Right cardiac atrium (tissue), 5 donors: Measurements from ENCODE around the gene PFDN1. TPM values are rescaled to one million over a fixed set of nuclear protein-coding genes. Genes with fewer than 3 reads are reported as not detected.

ENCODE experiments used
- ATAC-seq, 2 donors: fragments of 200-7000 bp; cut with Tn5 transposase; one replicate each; pipeline versions ENCODE4 v1.8.0 to v1.9.1; 2020; ENCODE audit warnings: moderate library complexity in 2 of 2, mild to moderate bottlenecking in 1 of 2
- DNase-seq, 3 donors: peaks; one replicate each; pipeline ENCODE4 v3.0.0-alpha.2; 2020
- H3K27ac ChIP-seq: one replicate; pipeline ENCODE4 v1.5.1; 2013; ENCODE audit warnings: mild to moderate bottlenecking, low read length, control low read depth, moderate library complexity
- H3K27me3 ChIP-seq: one replicate; pipeline ENCODE4 v1.6.1; 2013; ENCODE audit not compliant: control insufficient read depth, insufficient read depth
- H3K4me1 ChIP-seq: one replicate; pipeline ENCODE4 v1.6.1; 2013; ENCODE audit warnings: low read length; ENCODE audit not compliant: control insufficient read depth, insufficient read depth
- H3K4me3 ChIP-seq: one replicate; pipeline ENCODE4 v1.5.1; 2013; ENCODE audit warnings: low read length, control low read depth
- H3K9me3 ChIP-seq: one replicate; pipeline ENCODE4 v1.6.1; 2013; ENCODE audit warnings: low read length; ENCODE audit not compliant: control insufficient read depth
- WGBS: extraction: QIAGEN DNeasy Blood & Tissue Kit; methylation state at CpG from one replicate; pipeline ENCODE4 v1.1.7; 2013; 5-methylcytosine and 5-hydroxymethylcytosine counted together
- intact Hi-C, 4 donors: fragments of 100-400 bp; cut with DNase I; formaldehyde crosslinking; loops; one replicate each; pipeline versions ENCODE4 v1.11.0 to v1.14.0; 2022 to 2023
- polyA plus RNA-seq: library from polyadenylated mRNA; stranded (reverse); fragments of 200-250 nt; gene quantifications from one replicate; pipeline ENCODE4 v1.2.3, GENCODE V29; 2013
- total RNA-seq, 4 donors: library from RNA; stranded (reverse); fragmentation: NEBNext Ultra II Directional; extraction: Animal tissue kit (Norgen Biotek cat#: 25700); gene quantifications; one replicate each; pipeline ENCODE4 v1.2.1, GENCODE V29; 2021
- donor health status: healthy with polysubstance abuse.
- donor health status: DM: no; HTN: yes; CAD: no.
- donor health status: DM: no; HTN: no; CAD: no.
- donor health status: DM: no; HTN: yes; CAD: no; lungs with severe emphysema.
- donor health status: DM: yes; HTN: yes; CAD: no.

The PFDN1 gene
- total and polyA plus RNA-seq, 5 donors: 57.6 to 144 (median 67.2) TPM

DNA sequence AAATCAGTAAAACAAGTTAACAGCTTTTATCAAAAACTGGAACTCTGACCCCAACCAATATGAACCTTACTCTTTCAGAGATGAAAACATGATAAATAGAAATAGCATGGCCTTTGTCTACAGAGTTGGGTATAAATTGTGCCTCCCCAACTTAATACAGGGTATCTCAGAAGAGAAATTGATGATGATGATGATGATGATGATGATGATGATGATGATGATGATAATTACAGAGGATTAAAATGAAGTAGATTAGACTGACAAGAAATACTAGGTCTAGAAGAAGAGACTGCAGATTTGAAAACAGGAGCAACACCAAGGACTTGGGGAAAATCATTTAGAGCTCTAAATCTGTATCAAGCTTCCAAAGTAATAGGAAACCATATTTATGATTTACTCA is 27.1 kb downstream of the PFDN1 start:
- H3K4me3 ChIP-seq: no peak overlapping the region
- no peaks in the 10 kb centered on the region for H3K27me3 ChIP-seq
- intact Hi-C loops: no loop called here
- DNase-seq: no peak
- no peaks in the 10 kb centered on the region for H3K9me3 ChIP-seq
- H3K27ac ChIP-seq: no peak overlapping the region
- ATAC-seq: no peak
- H3K4me1 ChIP-seq: peaks cover 6% of the 10 kb centered on the region

DNA sequence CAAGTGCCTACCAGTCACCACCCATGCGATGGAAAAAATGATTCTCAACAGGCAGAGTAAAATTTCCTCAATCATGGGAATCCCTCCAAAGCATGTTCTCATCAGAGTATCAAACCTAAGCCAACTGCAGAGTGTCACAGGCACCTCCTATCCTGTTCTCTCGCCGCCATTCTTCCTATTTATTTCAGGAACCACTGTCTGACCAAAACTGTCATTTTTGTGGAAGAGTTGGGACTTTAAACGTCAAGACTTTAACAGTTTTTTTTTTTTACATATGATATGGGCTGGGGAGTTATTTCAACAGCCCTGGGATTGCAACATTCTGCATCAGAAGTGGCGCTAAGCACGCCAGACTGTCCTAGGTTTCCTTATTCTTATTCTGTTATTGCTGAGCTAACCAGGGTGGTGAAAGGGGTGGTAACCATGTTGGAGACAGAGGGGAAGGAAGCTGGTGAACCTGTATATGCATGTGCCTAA is 29.5 kb downstream of the PFDN1 start:
- intact Hi-C loops: no loop called here
- no peaks in the 10 kb centered on the region for H3K27me3 ChIP-seq
- DNase-seq: peak in 1 of 3 donors; percentile 30
- WGBS: 41% methylated on average over 6 of the region's 6 CpGs
- H3K9me3 ChIP-seq: no peaks in the 10 kb centered on the region
- peak; percentile 78 to 89 for ATAC-seq
- H3K4me1 ChIP-seq: peaks cover 6% of the 10 kb centered on the region
- no peak overlapping the region for H3K4me3 ChIP-seq
- H3K27ac ChIP-seq: peak overlapping the region; percentile 59

DNA sequence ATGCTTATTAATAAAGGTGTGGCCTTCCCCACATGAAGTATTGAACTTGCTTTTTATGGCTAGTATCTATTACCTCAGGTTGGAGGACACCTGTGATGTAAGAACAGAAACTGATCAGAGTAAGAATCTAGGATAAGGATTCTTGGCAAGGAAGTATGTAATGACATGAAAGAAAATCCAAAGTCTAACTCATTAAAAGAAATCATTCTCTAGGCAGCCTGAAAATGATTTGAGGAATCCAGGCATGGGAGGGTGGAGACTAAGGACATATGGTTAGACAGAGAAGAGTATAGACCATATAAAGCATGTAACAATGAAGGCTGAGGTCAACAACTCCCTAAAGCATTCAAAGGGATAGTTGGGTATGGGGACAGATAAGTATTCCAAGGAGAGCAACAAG is 32.9 kb downstream of the PFDN1 start:
- intact Hi-C loops: no loop called here

DNA sequence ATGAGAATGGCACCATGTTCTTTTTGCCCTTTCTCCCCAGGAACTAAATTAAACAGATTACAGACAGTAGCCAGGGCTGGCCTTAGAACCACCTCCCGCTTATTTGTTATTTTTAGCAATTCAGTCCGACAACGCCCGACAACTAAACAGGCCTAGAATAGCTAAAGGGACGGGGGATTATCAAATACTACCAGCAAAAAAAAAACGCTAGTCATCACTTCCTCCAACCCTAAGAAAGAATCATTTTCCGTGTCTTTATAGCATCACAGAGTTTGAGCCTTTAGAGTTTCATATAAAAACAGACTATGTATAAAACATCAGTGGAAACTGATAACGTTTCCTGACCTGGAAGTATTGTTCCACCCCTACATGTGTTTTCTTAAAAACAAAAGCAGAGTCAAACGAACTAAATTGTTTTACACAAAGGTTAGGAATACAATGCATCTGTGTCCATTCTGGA is 35.3 kb downstream of the PFDN1 start:
- DNase-seq (peak in 1 of 3 donors; percentile 33), ATAC-seq (peak; percentile 75 to 91)
- Histone ChIP-seq H3K4me1 (peaks cover 2% of the 10 kb centered on the region), H3K9me3 (no peaks in the 10 kb centered on the region), H3K27me3 (no peaks in the 10 kb centered on the region), H3K4me3 (peak overlapping the region; percentile 8), H3K27ac (peak overlapping the region; percentile 88)
- 21% methylated on average over 9 of the region's 9 CpGs for WGBS
- intact Hi-C loops: no loop called here

More for the DNA sequence above, 32.9 kb downstream of the PFDN1 start:
- no peak overlapping the region for H3K27ac ChIP-seq
- H3K27me3 ChIP-seq: no peaks in the 10 kb centered on the region
- DNase-seq (no peak), ATAC-seq (no peak)
- no peaks in the 10 kb centered on the region for H3K9me3 ChIP-seq
- H3K4me3 ChIP-seq: no peak overlapping the region
- H3K4me1 ChIP-seq: peaks cover 5% of the 10 kb centered on the region

DNA sequence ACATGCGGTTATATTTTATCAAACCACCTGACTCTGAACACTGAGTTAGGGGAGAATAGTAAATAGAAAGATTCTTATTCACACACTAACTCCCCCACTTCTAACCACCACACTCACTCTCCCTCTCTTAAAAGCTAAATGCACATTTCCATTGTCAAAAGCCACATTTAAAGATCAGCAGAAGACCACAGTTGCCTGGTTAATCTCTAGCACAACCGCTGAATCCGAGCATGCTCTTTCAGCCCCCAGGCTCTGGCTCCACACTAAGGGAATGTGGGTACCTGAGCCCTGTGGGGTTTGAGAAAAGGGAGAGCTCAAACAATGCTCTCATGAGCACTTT is 35.7 kb downstream of the PFDN1 start:
- H3K27ac ChIP-seq: peak overlapping the region; percentile 88
- intact Hi-C loops: no loop called here
- H3K4me1 ChIP-seq: peaks cover 2% of the 10 kb centered on the region
- ATAC-seq: no peak
- no peaks in the 10 kb centered on the region for H3K27me3 ChIP-seq
- 54% methylated on average over 3 of the region's 3 CpGs for WGBS
- peak overlapping the region; percentile 8 for H3K4me3 ChIP-seq
- no peaks in the 10 kb centered on the region for H3K9me3 ChIP-seq
- no peak for DNase-seq

DNA sequence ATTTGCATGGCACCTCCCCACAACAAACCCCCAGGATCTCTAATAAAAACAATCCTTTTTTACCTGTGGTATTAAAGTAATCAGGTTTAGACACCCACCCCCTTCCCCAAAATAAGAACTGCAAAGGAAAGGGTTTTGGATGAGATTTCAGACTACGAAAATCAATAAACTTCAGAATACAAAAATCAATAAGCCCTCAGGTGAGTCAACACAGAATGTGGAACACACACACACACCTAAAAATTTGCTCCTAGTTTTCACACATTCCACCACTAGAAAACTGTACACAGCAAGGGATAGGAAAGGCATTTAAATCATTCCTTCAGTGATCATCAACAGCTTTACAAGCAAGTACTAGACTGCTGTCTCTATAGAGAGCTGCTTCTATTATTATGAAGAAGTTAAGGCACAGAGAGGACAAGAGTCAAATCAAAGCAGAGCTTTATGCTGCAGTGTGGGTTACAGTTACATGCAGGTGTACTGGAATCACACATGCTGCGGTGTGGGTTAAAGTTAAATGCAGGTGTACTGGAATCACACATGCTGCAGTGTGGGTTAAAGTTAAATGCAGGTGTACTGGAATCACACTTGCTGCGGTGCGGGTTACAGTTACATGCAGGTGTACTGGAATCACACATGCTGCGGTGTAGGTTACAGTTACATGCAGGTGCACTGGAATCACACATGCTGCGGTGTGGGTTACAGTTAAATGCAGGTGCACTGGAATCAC is 36.3 kb downstream of the PFDN1 start:
- Histone ChIP-seq H3K27ac (peak overlapping the region; percentile 88), H3K27me3 (no peaks in the 10 kb centered on the region), H3K9me3 (no peaks in the 10 kb centered on the region), H3K4me1 (peaks cover 4% of the 10 kb centered on the region), H3K4me3 (no peak overlapping the region)
- ATAC-seq (no peak), DNase-seq (no peak)
- intact Hi-C loops: no loop called here
- 93% methylated on average over 6 of the region's 6 CpGs for WGBS

DNA sequence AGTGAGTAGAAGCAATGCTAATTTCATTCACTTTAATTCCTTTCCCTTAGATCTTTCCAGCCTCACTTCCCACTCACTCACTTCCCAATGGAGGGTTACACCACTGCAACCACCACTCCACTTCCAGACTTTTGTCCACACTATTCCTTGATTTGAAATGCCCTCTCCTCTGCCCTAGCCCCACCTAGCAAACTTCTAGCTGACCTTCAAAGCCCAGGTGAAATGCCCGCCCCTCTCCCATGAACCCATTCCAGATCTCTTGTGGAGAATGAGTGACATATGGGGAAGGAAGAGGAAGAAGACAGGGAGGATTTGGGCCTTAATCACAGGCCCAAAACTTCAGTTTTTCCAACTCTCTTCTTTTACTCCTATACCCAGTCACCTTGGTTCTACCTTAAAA is 37.1 kb downstream of the PFDN1 start:
- H3K27me3 ChIP-seq: no peaks in the 10 kb centered on the region
- H3K4me1 ChIP-seq: peaks cover 6% of the 10 kb centered on the region
- WGBS: 94% methylated on average over 1 of the region's 1 CpG
- H3K4me3 ChIP-seq: no peak overlapping the region
- intact Hi-C loops: no loop called here
- peak overlapping the region; percentile 57 for H3K27ac ChIP-seq
- ATAC-seq (no peak), DNase-seq (no peak)
- no peaks in the 10 kb centered on the region for H3K9me3 ChIP-seq

DNA sequence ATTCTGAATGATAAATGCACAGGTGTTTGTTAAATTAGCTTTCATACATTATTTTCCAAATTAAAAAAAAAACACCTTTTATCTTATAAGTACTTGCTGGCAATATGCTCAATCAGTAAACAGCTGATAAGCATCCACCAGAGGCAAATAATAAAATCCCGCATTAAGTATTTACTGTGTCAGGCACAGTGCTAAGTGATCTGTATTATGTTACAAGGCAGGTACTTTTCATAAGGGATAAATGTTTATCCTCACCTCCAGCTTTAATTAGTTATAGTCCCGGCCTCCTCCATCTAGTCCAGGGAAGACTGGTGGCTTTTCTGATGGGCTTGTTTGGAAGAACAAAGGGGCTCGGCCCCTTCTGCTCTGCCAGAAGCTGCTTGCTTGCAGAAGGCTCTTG is 40.1 kb downstream of the PFDN1 start:
- Histone ChIP-seq H3K27me3 (no peaks in the 10 kb centered on the region), H3K27ac (peak overlapping the region; percentile 33)
- ATAC-seq: no peak

DNA sequence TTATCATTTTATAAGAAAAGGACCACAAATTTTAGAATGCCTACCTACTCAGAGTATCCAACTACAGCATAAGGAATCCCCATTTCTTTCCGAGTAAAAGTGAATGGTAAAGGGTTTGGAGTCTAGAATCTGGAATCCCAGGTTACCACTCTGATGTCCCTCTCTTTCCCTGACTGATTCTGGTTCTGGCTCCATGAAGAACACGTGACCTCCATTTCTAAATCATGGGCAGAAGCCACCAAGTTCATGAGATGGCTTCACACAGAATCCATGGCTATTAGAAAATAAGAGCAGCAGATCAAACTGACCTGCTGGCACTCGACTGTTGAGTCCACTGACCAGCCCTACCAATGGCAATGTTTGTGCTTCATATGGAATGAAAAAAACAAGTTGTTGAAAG is 40.7 kb downstream of the PFDN1 start:
- Histone ChIP-seq H3K27ac (peak overlapping the region; percentile 88), H3K4me3 (no peak overlapping the region), H3K4me1 (peaks cover 8% of the 10 kb centered on the region), H3K27me3 (no peaks in the 10 kb centered on the region), H3K9me3 (no peaks in the 10 kb centered on the region)
- DNase-seq: no peak
- 73% methylated on average over 3 of the region's 3 CpGs for WGBS
- intact Hi-C loops: loop anchor here in 1 of 4 donors (5.0 kb wide), 1 partner anchor 80 kb away; no protein-coding TSS in a partner anchor
- no peak for ATAC-seq

More for the DNA sequence above, 40.1 kb downstream of the PFDN1 start:
- H3K9me3 ChIP-seq: no peaks in the 10 kb centered on the region
- intact Hi-C loops: loop anchor here in 1 of 4 donors (5.0 kb wide), 1 partner anchor 79 kb away; no protein-coding TSS in a partner anchor
- no peak for DNase-seq
- H3K4me3 ChIP-seq: no peak overlapping the region
- 76% methylated on average over 3 of the region's 3 CpGs for WGBS
- peaks cover 8% of the 10 kb centered on the region for H3K4me1 ChIP-seq

DNA sequence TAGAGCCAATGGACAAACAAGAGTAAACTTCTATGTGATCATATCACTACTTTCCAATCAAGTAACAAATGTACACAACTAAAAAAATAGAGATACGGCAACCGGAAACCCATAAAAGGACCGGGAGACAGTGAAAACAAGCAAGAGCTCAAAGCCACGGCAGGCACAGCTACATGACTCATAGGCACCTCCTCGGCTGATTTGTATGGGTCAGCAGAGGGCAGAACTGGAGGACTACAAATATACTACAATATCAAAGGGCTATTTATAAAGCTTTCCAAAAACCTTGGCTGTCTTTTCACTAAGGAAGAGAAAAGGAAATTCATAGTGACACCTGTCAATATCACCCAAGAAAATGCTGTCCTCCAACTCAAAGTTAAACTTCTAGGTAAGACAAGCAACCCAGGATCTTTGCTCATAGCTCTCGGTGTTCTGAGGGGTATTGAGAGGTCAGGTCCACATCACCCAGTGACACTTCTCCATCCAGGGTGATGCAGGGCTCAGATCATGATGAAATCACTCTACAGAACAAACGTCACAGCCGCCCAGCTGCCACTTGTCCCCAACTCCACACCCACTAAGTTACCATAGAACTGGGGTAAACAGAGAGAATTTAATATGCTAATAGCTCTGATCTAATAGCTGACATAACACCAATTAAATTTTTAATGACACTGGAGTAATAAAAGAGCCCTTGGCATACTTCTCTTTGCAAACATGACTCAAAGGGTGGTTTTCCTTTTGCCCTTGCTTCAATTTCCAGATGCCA is 41.3 kb downstream of the PFDN1 start:
- intact Hi-C loops: loop anchor here in 1 of 4 donors (5.0 kb wide), 1 partner anchor 81 kb away; no protein-coding TSS in a partner anchor
- H3K27me3 ChIP-seq: no peaks in the 10 kb centered on the region
- peak overlapping the region; percentile 33 for H3K4me3 ChIP-seq
- peaks cover 5% of the 10 kb centered on the region for H3K4me1 ChIP-seq
- peak; percentile 97 to 98 for ATAC-seq
- H3K9me3 ChIP-seq: no peaks in the 10 kb centered on the region
- peak overlapping the region; percentile 88 for H3K27ac ChIP-seq
- 17% methylated on average over 8 of the region's 8 CpGs for WGBS
- DNase-seq: peak; percentile 74 to 86 (median 75)

DNA sequence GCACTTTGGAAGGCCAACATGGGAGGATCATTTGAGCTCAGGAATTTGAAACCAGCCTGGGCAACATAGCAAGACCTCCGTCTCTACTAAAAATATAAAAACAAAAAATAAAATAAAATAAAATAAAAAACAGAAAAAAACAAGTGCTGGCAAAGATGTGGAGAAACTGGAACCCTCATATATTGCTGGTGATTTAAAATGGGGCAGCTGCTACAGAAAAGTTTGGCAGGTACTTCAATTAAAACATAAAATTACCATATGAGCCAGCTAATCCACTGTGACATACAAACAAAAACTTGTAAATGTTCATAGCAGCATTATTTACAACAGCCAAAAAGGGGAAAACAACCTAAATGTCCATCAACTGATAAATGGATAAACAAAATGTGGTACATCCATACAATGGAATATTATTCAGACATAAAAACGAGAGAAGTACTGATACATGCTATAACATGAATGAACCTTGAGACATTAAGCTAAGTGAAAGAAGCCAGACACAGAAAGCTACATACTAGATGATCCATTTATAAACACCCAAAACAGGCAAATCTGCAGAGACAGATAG is 42.7 kb downstream of the PFDN1 start:
- WGBS: 98% methylated on average over 2 of the region's 2 CpGs
- no peaks in the 10 kb centered on the region for H3K9me3 ChIP-seq
- H3K27me3 ChIP-seq: no peaks in the 10 kb centered on the region
- intact Hi-C loops: loop anchor here in 1 of 4 donors (5.0 kb wide), 1 partner anchor 82 kb away; no protein-coding TSS in a partner anchor
- no peak overlapping the region for H3K4me3 ChIP-seq
- peaks cover 14% of the 10 kb centered on the region for H3K4me1 ChIP-seq
- DNase-seq (no peak), ATAC-seq (no peak)
- H3K27ac ChIP-seq: no peak overlapping the region
